ENCODE results near the gene ECHS1. TPM values are rescaled to one million over a fixed set of nuclear protein-coding genes. Genes with fewer than 3 reads are reported as not detected.
"Not testable (repeated sequence)": the region's sequence is repeated elsewhere in the genome, so short reads cannot be mapped to it uniquely, and the experiment has no call there.

The ECHS1 gene
- total and polyA plus RNA-seq, 4 experiments from 2014 or later: 29.7 to 117 (median 56.0) TPM

GRCh38 chr10:133418289-133418993, 45.3 kb upstream of the ECHS1 start:
- Mint-ChIP-seq H3K4me1 (peaks cover 0 to 3% (median 2%) of the 10 kb centered on the region in 4 donors), H3K36me3 (peaks cover 20 to 25% of the 10 kb centered on the region in 2 donors), H3K4me3 (no peak overlapping the region), H3K27ac (no peak overlapping the region), H3K9me3 (peaks cover 0 to 4% (median under 1%) of the 10 kb centered on the region in 8 donors), H3K27me3 (peaks cover 0 to 5% of the 10 kb centered on the region in 2 donors)
- POLR2A ChIA-PET (ENCODE audit: partially characterized antibody): no interaction called here
- DNase-seq: no peak
- no peaks in the 10 kb centered on the region for H3K27me3 ChIP-seq (ENCODE audit: insufficient read depth, low read length)
- H3K36me3 ChIP-seq (ENCODE audit: insufficient read depth, low read length): peaks cover 7% of the 10 kb centered on the region
- intact Hi-C loops (cut with micrococcal nuclease): no loop called here
- H3K27ac ChIP-seq (ENCODE audit: low read depth, low read length): no peak overlapping the region
- H3K4me3 ChIP-seq (ENCODE audit: low read length in 2 of 2): no peak overlapping the region
- H3K4me1 ChIP-seq (ENCODE audit: insufficient read depth, low read length): no peaks in the 10 kb centered on the region
- H3K9me3 ChIP-seq (ENCODE audit: control insufficient read depth in 1 of 2, low read length in 2 of 2): no peaks in the 10 kb centered on the region
- CTCF ChIA-PET (ENCODE audit: partially characterized antibody): interaction anchor here (0.8 to 1.7 kb wide), 2 partner anchors 11 to 89 kb away, joined by 3 to 5 read pairs; no protein-coding TSS in a partner anchor

GRCh38 chr10:133415752-133416151, 42.6 kb upstream of the ECHS1 start:
- no peak overlapping the region for H3K4me3 ChIP-seq (ENCODE audit: low read length in 2 of 2)
- intact Hi-C loops (cut with micrococcal nuclease): no loop called here
- CTCF ChIA-PET (ENCODE audit: partially characterized antibody): no interaction called here
- no peak overlapping the region for H3K27ac ChIP-seq (ENCODE audit: low read depth, low read length)
- no peaks in the 10 kb centered on the region for H3K27me3 ChIP-seq (ENCODE audit: insufficient read depth, low read length)
- no peak overlapping the region for H3K27ac Mint-ChIP-seq
- H3K4me1 ChIP-seq (ENCODE audit: insufficient read depth, low read length): no peaks in the 10 kb centered on the region
- H3K36me3 ChIP-seq (ENCODE audit: insufficient read depth, low read length): peaks cover 25% of the 10 kb centered on the region
- no peak overlapping the region for H3K4me3 Mint-ChIP-seq
- H3K9me3 ChIP-seq (ENCODE audit: control insufficient read depth in 1 of 2, low read length in 2 of 2): peaks cover 0 to 7% of the 10 kb centered on the region in 2 donors
- no peak for DNase-seq
- peaks cover 0 to 3% (median 2%) of the 10 kb centered on the region in 4 donors for H3K4me1 Mint-ChIP-seq
- H3K9me3 Mint-ChIP-seq: peaks cover 0 to 27% (median 19%) of the 10 kb centered on the region in 8 donors
- H3K36me3 Mint-ChIP-seq: peaks cover 45 to 49% of the 10 kb centered on the region in 2 donors
- POLR2A ChIA-PET (ENCODE audit: partially characterized antibody): no interaction called here
- no peaks in the 10 kb centered on the region for H3K27me3 Mint-ChIP-seq

GRCh38 chr10:133414401-133414800, 41.2 kb upstream of the ECHS1 start:
- H3K4me1 ChIP-seq (ENCODE audit: insufficient read depth, low read length); H3K4me3 Mint-ChIP-seq; H3K4me3 ChIP-seq (ENCODE audit: low read length in 2 of 2); H3K4me1 Mint-ChIP-seq; H3K27me3 ChIP-seq (ENCODE audit: insufficient read depth, low read length); POLR2A ChIA-PET (ENCODE audit: partially characterized antibody); intact Hi-C loops (cut with micrococcal nuclease); H3K9me3 ChIP-seq (ENCODE audit: control insufficient read depth in 1 of 2, low read length in 2 of 2); H3K27ac ChIP-seq (ENCODE audit: low read depth, low read length); CTCF ChIA-PET (ENCODE audit: partially characterized antibody); H3K27me3 Mint-ChIP-seq; DNase-seq; H3K27ac Mint-ChIP-seq: not testable (repeated sequence)
- Mint-ChIP-seq H3K9me3 (peaks cover 0 to 29% (median 21%) of the 10 kb centered on the region in 8 donors), H3K36me3 (peaks cover 55 to 56% of the 10 kb centered on the region in 2 donors)
- H3K36me3 ChIP-seq (ENCODE audit: insufficient read depth, low read length): peaks cover 34% of the 10 kb centered on the region

GRCh38 chr10:133412381-133412711, 39.2 kb upstream of the ECHS1 start:
- intact Hi-C loops (cut with micrococcal nuclease): no loop called here
- no peaks in the 10 kb centered on the region for H3K27me3 ChIP-seq (ENCODE audit: insufficient read depth, low read length)
- no peaks in the 10 kb centered on the region for H3K4me1 ChIP-seq (ENCODE audit: insufficient read depth, low read length)
- peaks cover 36% of the 10 kb centered on the region for H3K36me3 ChIP-seq (ENCODE audit: insufficient read depth, low read length)
- Mint-ChIP-seq H3K4me3 (no peak overlapping the region), H3K9me3 (peaks cover 0 to 29% (median 21%) of the 10 kb centered on the region in 8 donors), H3K4me1 (peaks cover 16 to 26% (median 17%) of the 10 kb centered on the region in 4 donors), H3K36me3 (peaks cover 65 to 71% of the 10 kb centered on the region in 2 donors), H3K27ac (peak overlapping the region in 1 of 7 donors; percentile 18), H3K27me3 (no peaks in the 10 kb centered on the region)
- no peak overlapping the region for H3K4me3 ChIP-seq (ENCODE audit: low read length in 2 of 2)
- H3K9me3 ChIP-seq (ENCODE audit: control insufficient read depth in 1 of 2, low read length in 2 of 2): peaks cover 0 to 7% of the 10 kb centered on the region in 2 donors
- DNase-seq: no peak
- CTCF ChIA-PET (ENCODE audit: partially characterized antibody): no interaction called here
- POLR2A ChIA-PET (ENCODE audit: partially characterized antibody): no interaction called here
- H3K27ac ChIP-seq (ENCODE audit: low read depth, low read length): no peak overlapping the region

- Mint-ChIP-seq H3K9me3 (peaks cover 0 to 31% (median 21%) of the 10 kb centered on the region in 8 donors), H3K4me1 (peaks cover 18 to 30% (median 22%) of the 10 kb centered on the region in 4 donors), H3K27ac (peak overlapping the region in 2 of 7 donors; percentile 18 to 48), H3K27me3 (no peaks in the 10 kb centered on the region), H3K4me3 (peak overlapping the region in 1 of 8 donors; percentile 54), H3K36me3 (peaks cover 71 to 77% of the 10 kb centered on the region in 2 donors)
- DNase-seq: no peak
- Histone ChIP-seq H3K27me3 (ENCODE audit: insufficient read depth, low read length) (no peaks in the 10 kb centered on the region), H3K4me3 (ENCODE audit: low read length in 2 of 2) (no peak overlapping the region), H3K27ac (ENCODE audit: low read depth, low read length) (no peak overlapping the region), H3K9me3 (ENCODE audit: control insufficient read depth in 1 of 2, low read length in 2 of 2) (peaks cover 0 to 7% of the 10 kb centered on the region in 2 donors), H3K4me1 (ENCODE audit: insufficient read depth, low read length) (no peaks in the 10 kb centered on the region), H3K36me3 (ENCODE audit: insufficient read depth, low read length) (peaks cover 36% of the 10 kb centered on the region)
- intact Hi-C loops (cut with micrococcal nuclease): no loop called here
- ChIA-PET CTCF (ENCODE audit: partially characterized antibody) (no interaction called here), POLR2A (ENCODE audit: partially characterized antibody) (no interaction called here)
These were observed 38.6 kb upstream of the ECHS1 start for GRCh38 chr10:133411523-133412380.

GRCh38 chr10:133405844-133406527, 32.8 kb upstream of the ECHS1 start:
- Mint-ChIP-seq H3K27me3 (no peaks in the 10 kb centered on the region), H3K4me1 (peaks cover 37 to 52% (median 47%) of the 10 kb centered on the region in 4 donors), H3K4me3 (peak overlapping the region in 3 of 8 donors; percentile 2 to 68 (median 65)), H3K9me3 (peaks cover 0 to 9% (median 1%) of the 10 kb centered on the region in 8 donors), H3K27ac (peak overlapping the region in 5 of 7 donors; percentile 36 to 45 (median 42)), H3K36me3 (peaks cover 75 to 76% of the 10 kb centered on the region in 2 donors)
- no peaks in the 10 kb centered on the region for H3K9me3 ChIP-seq (ENCODE audit: control insufficient read depth in 1 of 2, low read length in 2 of 2)
- peaks cover 10% of the 10 kb centered on the region for H3K4me1 ChIP-seq (ENCODE audit: insufficient read depth, low read length)
- intact Hi-C loops (cut with micrococcal nuclease): no loop called here
- no peak overlapping the region for H3K27ac ChIP-seq (ENCODE audit: low read depth, low read length)
- H3K4me3 ChIP-seq (ENCODE audit: low read length in 2 of 2): no peak overlapping the region
- H3K36me3 ChIP-seq (ENCODE audit: insufficient read depth, low read length): peaks cover 28% of the 10 kb centered on the region
- no peak for DNase-seq
- no peaks in the 10 kb centered on the region for H3K27me3 ChIP-seq (ENCODE audit: insufficient read depth, low read length)
- ChIA-PET POLR2A (ENCODE audit: partially characterized antibody) (interaction anchor here (0.7 kb wide), 1 partner anchor 53 kb away, joined by 3 read pairs; no protein-coding TSS in a partner anchor), CTCF (ENCODE audit: partially characterized antibody) (interaction anchor here (1.2 kb wide), 1 partner anchor 76 kb away, joined by 3 read pairs; no protein-coding TSS in a partner anchor)

All from CD4-positive, alpha-beta memory T cell (primary cell).